Measurements from ENCODE around the gene AADAT.
A peak's percentile ranks its signal among the peaks of the same experiment; 100 is the strongest.
"Not testable (repeated sequence)": the region's sequence is repeated elsewhere in the genome, so short reads cannot be mapped to it uniquely, and the experiment has no call there.

Gene AADAT

GRCh38 chr4:170090352-170091052 is 746 bp upstream of the AADAT start:
- DNase-seq (ENCODE audit: low read depth) = no peak

GRCh38 chr4:170089274-170089667 is 485 bp downstream of the AADAT start:
- no peak for DNase-seq (ENCODE audit: low read depth)

- DNase-seq (ENCODE audit: low read depth) = no peak
Observed at GRCh38 chr4:170088716-170089115, 1.0 kb downstream of the AADAT start.

- DNase-seq (ENCODE audit: low read depth) = no peak
Observed at GRCh38 chr4:170087163-170087700, 2.5 kb downstream of the AADAT start.

GRCh38 chr4:170083541-170083940 is 6.2 kb downstream of the AADAT start:
- DNase-seq (ENCODE audit: low read depth) = no peak

GRCh38 chr4:170080496-170080895 is 9.3 kb downstream of the AADAT start:
- DNase-seq (ENCODE audit: low read depth) = no peak

- DNase-seq (ENCODE audit: low read depth) = no peak
Observed at GRCh38 chr4:170079981-170080380, 9.8 kb downstream of the AADAT start.

GRCh38 chr4:170071196-170071595 is 18.6 kb downstream of the AADAT start:
- DNase-seq (ENCODE audit: low read depth) = no peak

- DNase-seq (ENCODE audit: low read depth) = no peak
Observed at GRCh38 chr4:170068438-170069128, 21.2 kb downstream of the AADAT start.

GRCh38 chr4:170059421-170059820 is 30.3 kb downstream of the AADAT start:
- no peak for DNase-seq (ENCODE audit: low read depth)

- DNase-seq (ENCODE audit: low read depth) = no peak
Observed at GRCh38 chr4:170058826-170059225, 30.9 kb downstream of the AADAT start.

- no peak for DNase-seq (ENCODE audit: low read depth)
Observed at GRCh38 chr4:170057866-170058265, 31.9 kb downstream of the AADAT start.

- DNase-seq (ENCODE audit: low read depth) = no peak
Observed at GRCh38 chr4:170052919-170053318, 36.8 kb downstream of the AADAT start.

- DNase-seq (ENCODE audit: low read depth) = no peak
Observed at GRCh38 chr4:170051402-170051801, 38.4 kb downstream of the AADAT start.

GRCh38 chr4:170049766-170050165 is 40.0 kb downstream of the AADAT start:
- DNase-seq (ENCODE audit: low read depth) = no peak

- peak; percentile 28 for DNase-seq (ENCODE audit: low read depth)
Observed at GRCh38 chr4:170047771-170048354, 41.9 kb downstream of the AADAT start.

- not testable (repeated sequence) for DNase-seq (ENCODE audit: low read depth)
Observed at GRCh38 chr4:170046156-170046555, 43.6 kb downstream of the AADAT start.

GRCh38 chr4:170040031-170040680 is 49.6 kb downstream of the AADAT start:
- DNase-seq (ENCODE audit: low read depth) = no peak

GRCh38 chr4:170038769-170039168 is 51.0 kb downstream of the AADAT start:
- DNase-seq (ENCODE audit: low read depth) = no peak

GRCh38 chr4:170038232-170038631 is 51.5 kb downstream of the AADAT start:
- no peak for DNase-seq (ENCODE audit: low read depth)

- DNase-seq (ENCODE audit: low read depth) = no peak
Observed at GRCh38 chr4:170037481-170037880, 52.3 kb downstream of the AADAT start.

- DNase-seq (ENCODE audit: low read depth) = no peak
Observed at GRCh38 chr4:170035845-170036244, 53.9 kb downstream of the AADAT start.

GRCh38 chr4:170035231-170035630 is 54.5 kb downstream of the AADAT start:
- no peak for DNase-seq (ENCODE audit: low read depth)
